Adrenal gland (tissue), 12 donors: Measurements from ENCODE around the gene PSTK. TPM values are rescaled to one million over a fixed set of nuclear protein-coding genes. Genes with fewer than 3 reads are reported as not detected.

ENCODE experiments used
- DNase-seq, 7 donors: peaks; one replicate each; pipeline ENCODE4 v3.0.0-alpha.2; 2019 to 2020
- H3K27ac ChIP-seq, 5 donors: fragments of 200-600 bp; sonication (generic) in 4 of 5; 1 replicate in 3 of 5; 2 replicates in 2 of 5; pipeline versions ENCODE4 v1.5.1 to v1.8.0; 2016 to 2020; ENCODE audit warnings: mild to moderate bottlenecking in 1 of 5
- H3K27me3 ChIP-seq: fragments of 200-600 bp; 2 replicates; pipeline ENCODE4 v1.8.0; 2021
- H3K36me3 ChIP-seq, 2 donors: fragments of 200-600 bp; replicated peaks in 1 of 2; 1 replicate in 1 of 2; 2 replicates in 1 of 2; pipeline versions ENCODE4 v1.5.1 to v1.8.0; 2018 to 2022
- H3K4me1 ChIP-seq, 2 donors: fragments of 200-600 bp; replicated peaks in 1 of 2; 1 replicate in 1 of 2; 2 replicates in 1 of 2; pipeline versions ENCODE4 v1.5.1 to v1.8.0; 2018 to 2021
- H3K4me3 ChIP-seq, 4 donors: fragments of 200-600 bp; sonication (generic) in 3 of 4; one replicate each; pipeline ENCODE4 v1.5.1; 2016 to 2018
- H3K9me3 ChIP-seq, 3 donors: fragments of 200-600 bp; sonication (generic) in 1 of 3; replicated peaks in 1 of 3; 1 replicate in 2 of 3; 2 replicates in 1 of 3; pipeline versions ENCODE4 v1.5.1 to v1.8.0; 2016 to 2021
- POLR2A ChIP-seq, 2 donors: fragments of 450-650 bp; IDR thresholded peaks; one replicate each; pipeline ENCODE4 v1.6.1; 2017; ENCODE audit warnings: antibody characterized with exemption in 2 of 2, mild to moderate bottlenecking in 2 of 2, moderate library complexity in 1 of 2
- WGBS, 4 donors: extraction: QIAGEN DNeasy Blood & Tissue Kit in 2 of 4; methylation state at CpG; one replicate each; pipeline versions ENCODE4 v1.1.5 to v1.1.7; 2013 to 2017; 5-methylcytosine and 5-hydroxymethylcytosine counted together
- intact Hi-C, 2 donors: fragments of 100-400 bp; cut with DNase I; formaldehyde crosslinking; loops; one replicate each; pipeline versions ENCODE4 v1.14.1 to v1.15.0; 2022 to 2023
- polyA plus RNA-seq, 3 donors: library from polyadenylated mRNA; stranded (reverse); fragments of 200-250 nt in 2 of 3; fragments of 350-450 nt in 1 of 3; fragmentation: Illumina TruSeq in 1 of 3; extraction: RNeasy Lipid Tissue Mini Kit (QIAGEN cat#74804) in 1 of 3; gene quantifications; one replicate each; pipeline ENCODE4 v1.2.3, GENCODE V29; 2013 to 2014
- total RNA-seq, 9 donors: library from RNA; depleted of rRNA in 4 of 9; stranded (reverse); fragments of >200 nt in 4 of 9; fragments of 120-200 nt in 1 of 9; fragmentation: NEBNext Ultra II Directional in 1 of 9; extraction: Animal tissue kit (Norgen Biotek cat#: 25700) in 1 of 9; gene quantifications; one replicate each; pipeline versions ENCODE4 v1.1.0 to v1.2.4, GENCODE V29; 2013 to 2023
- TF ChIP-seq, protein P1 (sequence below), 6 experiments: fragments of 450-650 bp in 4 of 6; fragments of 200-600 bp in 2 of 6; sonication (generic) in 1 of 6; IDR thresholded peaks; 1 replicate in 5 of 6; 2 replicates in 1 of 6; pipeline versions ENCODE4 v1.5.1 to v1.8.0; 2016 to 2021; ENCODE audit warnings: antibody characterized with exemption in 6 of 6, mild to moderate bottlenecking in 2 of 6, moderate library complexity in 1 of 6
- donor health status: healthy with polysubstance abuse.
- donor health status: Bipolar disorder and iron deficiency.
- donor health status: DM: yes; HTN: yes; CAD: no.
- donor health status: DM: no; HTN: no; CAD: no.
- donor health status: DM: no; HTN: no; CAD: no.
- donor health status: DM: yes; HTN: yes; CAD: no.

The PSTK gene
- total and polyA plus RNA-seq, 12 donors, result 2.1 to 9.0 (median 6.3) TPM

DNA sequence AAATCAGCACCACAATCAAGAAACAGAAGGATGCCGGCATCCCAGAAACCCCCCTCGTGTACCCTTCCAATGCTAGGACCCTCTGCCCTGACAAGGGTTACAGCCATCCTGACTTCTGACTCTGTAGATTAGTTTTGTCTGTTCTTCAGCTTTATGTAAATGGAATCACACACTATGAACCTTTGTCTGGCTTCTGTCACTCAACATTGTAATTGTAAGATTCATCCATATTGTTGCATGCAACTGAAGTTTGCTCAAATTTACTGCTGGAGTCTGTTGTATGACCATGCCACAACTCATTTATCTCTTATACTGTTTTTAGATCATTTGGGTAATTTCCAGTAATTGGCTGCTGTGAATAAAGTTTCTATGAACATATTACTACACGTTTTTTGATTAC lies 20.0 kb downstream of the PSTK start:
- 84 to 88% (median 86%) methylated on average over 3 of the region's 3 CpGs for WGBS, 4 donors

DNA sequence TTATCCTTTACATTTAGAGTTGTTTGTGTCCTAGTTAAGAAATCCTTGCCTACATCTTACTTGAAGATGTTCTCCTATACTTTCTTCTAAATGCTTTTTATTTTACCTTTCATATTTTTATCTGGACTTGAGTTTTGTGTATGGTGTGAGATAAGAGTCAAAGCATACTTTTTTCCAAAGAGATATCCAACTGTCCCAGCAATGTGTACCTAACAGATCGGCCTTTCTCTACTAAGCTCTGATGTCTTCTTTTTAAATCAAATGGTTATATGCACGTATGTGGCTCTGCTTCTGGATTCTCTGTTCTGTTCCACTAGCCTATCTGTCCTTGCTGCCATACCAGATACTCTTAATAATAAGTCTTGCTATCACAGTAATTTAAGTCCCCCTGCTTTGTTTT lies 21.2 kb downstream of the PSTK start:
- Histone ChIP-seq H3K9me3 (no peaks in the 10 kb centered on the region), H3K27ac (no peak overlapping the region), H3K27me3 (no peaks in the 10 kb centered on the region), H3K4me1 (peaks cover 0 to 17% of the 10 kb centered on the region in 2 donors), H3K36me3 (no peaks in the 10 kb centered on the region), H3K4me3 (no peak overlapping the region)
- intact Hi-C loops, result no loop called here
- 93 to 100% (median 95%) methylated on average over 2 of the region's 2 CpGs for whole genome bisulfite sequencing, 4 donors
- no peak for TF ChIP-seq POLR2A (IDR thresholded peaks at IDR 0.05)
- TF ChIP-seq, protein P1, sequence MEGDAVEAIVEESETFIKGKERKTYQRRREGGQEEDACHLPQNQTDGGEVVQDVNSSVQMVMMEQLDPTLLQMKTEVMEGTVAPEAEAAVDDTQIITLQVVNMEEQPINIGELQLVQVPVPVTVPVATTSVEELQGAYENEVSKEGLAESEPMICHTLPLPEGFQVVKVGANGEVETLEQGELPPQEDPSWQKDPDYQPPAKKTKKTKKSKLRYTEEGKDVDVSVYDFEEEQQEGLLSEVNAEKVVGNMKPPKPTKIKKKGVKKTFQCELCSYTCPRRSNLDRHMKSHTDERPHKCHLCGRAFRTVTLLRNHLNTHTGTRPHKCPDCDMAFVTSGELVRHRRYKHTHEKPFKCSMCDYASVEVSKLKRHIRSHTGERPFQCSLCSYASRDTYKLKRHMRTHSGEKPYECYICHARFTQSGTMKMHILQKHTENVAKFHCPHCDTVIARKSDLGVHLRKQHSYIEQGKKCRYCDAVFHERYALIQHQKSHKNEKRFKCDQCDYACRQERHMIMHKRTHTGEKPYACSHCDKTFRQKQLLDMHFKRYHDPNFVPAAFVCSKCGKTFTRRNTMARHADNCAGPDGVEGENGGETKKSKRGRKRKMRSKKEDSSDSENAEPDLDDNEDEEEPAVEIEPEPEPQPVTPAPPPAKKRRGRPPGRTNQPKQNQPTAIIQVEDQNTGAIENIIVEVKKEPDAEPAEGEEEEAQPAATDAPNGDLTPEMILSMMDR (IDR thresholded peaks at IDR 0.05), result no peak
- no peak for DNase-seq

More for the DNA sequence above, 20.0 kb downstream of the PSTK start:
- Histone ChIP-seq H3K4me1 (peaks cover 0 to 10% of the 10 kb centered on the region in 2 donors), H3K27ac (no peak overlapping the region), H3K4me3 (no peak overlapping the region), H3K36me3 (peaks cover 0 to 8% of the 10 kb centered on the region in 2 donors), H3K9me3 (no peaks in the 10 kb centered on the region), H3K27me3 (no peaks in the 10 kb centered on the region)
- no peak for DNase-seq
- intact Hi-C loops, result no loop called here
- TF ChIP-seq, protein P1 (IDR thresholded peaks at IDR 0.05), result no peak
- TF ChIP-seq POLR2A (IDR thresholded peaks at IDR 0.05), result no peak

DNA sequence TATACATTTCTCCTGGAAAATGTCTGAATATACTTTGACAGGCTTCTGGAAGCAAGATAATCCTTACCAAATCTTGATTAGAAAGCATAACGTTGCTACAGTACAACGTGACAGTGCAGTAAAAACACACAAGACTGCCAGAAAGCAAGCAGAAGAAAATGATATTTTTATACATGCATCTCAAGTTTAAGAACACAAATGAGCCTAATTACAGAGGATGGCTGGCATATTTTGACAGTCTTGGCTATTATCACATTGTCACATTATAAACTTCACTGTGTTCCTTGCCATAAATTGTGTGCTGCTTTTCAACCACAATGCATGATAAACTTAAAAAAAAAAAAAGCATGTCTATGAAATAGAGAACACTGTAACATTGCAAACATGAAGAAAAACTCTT lies 24.1 kb downstream of the PSTK start:
- 59 to 69% (median 60%) methylated on average over 2 of the region's 2 CpGs for WGBS, 4 donors
- intact Hi-C loops, result no loop called here
- DNase-seq, result no peak
- Histone ChIP-seq H3K4me1 (peaks cover 9 to 25% of the 10 kb centered on the region in 2 donors), H3K36me3 (no peaks in the 10 kb centered on the region), H3K27ac (no peak overlapping the region), H3K4me3 (no peak overlapping the region), H3K27me3 (no peaks in the 10 kb centered on the region), H3K9me3 (no peaks in the 10 kb centered on the region)
- TF ChIP-seq, protein P1 (IDR thresholded peaks at IDR 0.05), result no peak
- no peak for TF ChIP-seq POLR2A (IDR thresholded peaks at IDR 0.05)

DNA sequence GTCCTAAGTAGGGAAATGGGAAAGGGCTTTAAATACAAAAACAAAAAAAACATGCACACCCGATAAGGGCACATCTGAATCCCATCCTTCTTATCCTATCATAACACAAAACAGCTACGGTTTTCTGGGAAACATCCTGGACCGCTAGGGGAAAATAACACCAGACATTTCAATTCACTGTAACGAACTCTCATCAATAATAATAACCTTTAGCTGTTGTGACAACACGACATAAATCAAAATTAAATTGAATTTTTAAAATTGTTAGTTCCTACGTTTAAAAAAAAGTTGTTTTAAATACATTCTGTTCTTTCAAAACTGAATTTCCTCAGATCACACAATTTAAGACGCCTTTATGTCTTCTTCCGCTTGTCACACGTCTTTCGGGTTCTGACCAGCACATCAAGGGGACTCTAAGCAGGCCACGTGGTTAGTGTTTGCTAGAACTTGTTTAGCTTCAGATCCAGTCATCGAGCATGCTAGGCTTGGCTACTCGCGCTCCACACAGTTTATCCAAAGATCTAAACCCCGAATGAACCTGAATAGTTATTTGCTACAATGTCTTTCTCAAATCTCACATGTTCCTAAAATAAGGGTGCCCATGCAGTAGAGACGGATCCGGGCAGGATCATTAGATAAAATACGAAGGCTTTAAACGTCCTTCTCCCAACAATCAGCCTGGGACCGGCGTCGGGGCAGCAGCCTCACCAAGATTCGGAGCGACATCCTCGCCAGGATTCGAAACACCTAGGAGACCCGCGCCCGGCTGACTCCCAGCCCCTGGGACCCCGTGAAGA lies 27.6 kb downstream of the PSTK start:
- TF ChIP-seq POLR2A (IDR thresholded peaks at IDR 0.05), result peak in 1 of 2 donors; percentile 28
- TF ChIP-seq, protein P1 (IDR thresholded peaks at IDR 0.05), result peak in 2 of 6 experiments; percentile 6 to 12
- no peaks in the 10 kb centered on the region for H3K9me3 ChIP-seq
- no peaks in the 10 kb centered on the region for H3K36me3 ChIP-seq
- intact Hi-C loops, result no loop called here
- H3K4me1 ChIP-seq, result peaks cover 9 to 35% of the 10 kb centered on the region in 2 donors
- peak; percentile 31 to 72 (median 58) for DNase-seq
- peak overlapping the region; percentile 82 to 96 (median 92) for H3K27ac ChIP-seq
- WGBS, 4 donors, result 3 to 5% (median 3%) methylated on average over 17 to 30 of the region's 30 CpGs
- H3K27me3 ChIP-seq, result no peaks in the 10 kb centered on the region
- peak overlapping the region; percentile 87 to 99 (median 95) for H3K4me3 ChIP-seq
